Ovary (tissue), 9 donors: ENCODE results near the gene KCNMA1. TPM values are rescaled to one million over a fixed set of nuclear protein-coding genes. Genes with fewer than 3 reads are reported as not detected.

Experiments used
- DNase-seq, 5 donors: peaks; one replicate each; pipeline ENCODE4 v3.0.0-alpha.2; 2019 to 2020
- H3K27ac ChIP-seq, 2 donors: fragments of 200-600 bp; one replicate each; pipeline versions ENCODE4 v1.5.1 to v1.8.0; 2019 to 2022
- H3K27me3 ChIP-seq: fragments of 200-600 bp; one replicate; pipeline ENCODE4 v1.8.0; 2022
- H3K36me3 ChIP-seq: fragments of 200-600 bp; sonication (generic); one replicate; pipeline ENCODE4 v1.5.1; 2019
- H3K4me1 ChIP-seq: one replicate; pipeline ENCODE4 v1.8.1; 2013; ENCODE audit warnings: mild to moderate bottlenecking, moderate library complexity; ENCODE audit not compliant: insufficient read depth
- H3K4me3 ChIP-seq: fragments of 200-600 bp; sonication (generic); one replicate; pipeline ENCODE4 v1.5.1; 2017
- H3K9me3 ChIP-seq, 2 donors: fragments of 200-600 bp in 1 of 2; sonication (generic) in 1 of 2; one replicate each; pipeline versions ENCODE4 v1.5.1 to v1.8.1; 2013 to 2019; ENCODE audit warnings: mild to moderate bottlenecking in 1 of 2, moderate library complexity in 1 of 2
- EP300 ChIP-seq: sonication (generic); formaldehyde crosslinking; IDR thresholded peaks from one replicate; pipeline ENCODE4 v1.6.1; 2017; ENCODE audit warnings: antibody characterized with exemption
- POLR2A ChIP-seq: fragments of 450-650 bp; IDR thresholded peaks from one replicate; pipeline ENCODE4 v1.6.1; 2017; ENCODE audit warnings: antibody characterized with exemption, mild to moderate bottlenecking, moderate library complexity
- WGBS, 3 donors: extraction: QIAGEN DNeasy Blood & Tissue Kit in 1 of 3; methylation state at CpG; one replicate each; pipeline versions ENCODE4 v1.1.5 to v1.1.7; 2013 to 2017; 5-methylcytosine and 5-hydroxymethylcytosine counted together
- intact Hi-C, 4 donors: fragments of 100-400 bp; cut with DNase I; formaldehyde crosslinking; loops; one replicate each; pipeline versions ENCODE4 v1.11.0 to v1.15.1; 2022 to 2023
- polyA plus RNA-seq, 2 donors: library from polyadenylated mRNA; stranded (reverse); fragments of 200-250 nt in 1 of 2; fragments of 350-450 nt in 1 of 2; fragmentation: Illumina TruSeq in 1 of 2; extraction: RNeasy Lipid Tissue Mini Kit (QIAGEN cat#74804) in 1 of 2; gene quantifications; one replicate each; pipeline ENCODE4 v1.2.3, GENCODE V29; 2013 to 2014
- total RNA-seq, 7 donors: library from RNA; depleted of rRNA in 2 of 7; stranded (reverse); fragments of >200 nt in 2 of 7; fragmentation: NEBNext Ultra II Directional in 3 of 7; extraction: Animal tissue kit (Norgen Biotek cat#: 25700) in 3 of 7; gene quantifications; one replicate each; pipeline versions ENCODE4 v1.1.0 to v1.2.4, GENCODE V29; 2016 to 2023
- TF ChIP-seq, protein P1 (sequence below), 3 donors: fragments of 450-650 bp in 2 of 3; fragments of 200-600 bp in 1 of 3; IDR thresholded peaks; one replicate each; pipeline versions ENCODE4 v1.5.1 to v1.8.0; 2016 to 2022; ENCODE audit warnings: antibody characterized with exemption in 3 of 3, mild to moderate bottlenecking in 1 of 3
- donor health status: DM: no; HTN: no; CAD: no; lungs with moderate emphysema.
- donor health status: DM: no; HTN: no; CAD: no.
- donor health status: Bipolar disorder and iron deficiency.
- donor health status: DM: yes; HTN: yes; CAD: no.
- donor health status: DM: no; HTN: no; CAD: no.
- donor health status: DM: yes; HTN: yes; CAD: no.

KCNMA1 gene
- total and polyA plus RNA-seq, 9 donors = 7.0 to 83.8 (median 25.1) TPM

- Histone ChIP-seq H3K4me1 (peaks cover 8% of the 10 kb centered on the region), H3K27ac (no peak overlapping the region), H3K36me3 (no peaks in the 10 kb centered on the region), H3K9me3 (no peaks in the 10 kb centered on the region), H3K4me3 (no peak overlapping the region), H3K27me3 (no peaks in the 10 kb centered on the region)
- WGBS, 3 donors = 23 to 39% (median 32%) methylated on average over 5 of the region's 5 CpGs
- DNase-seq = no peak
- intact Hi-C loops = loop anchor here in 1 of 4 donors (5.0 kb wide), 1 partner anchor 1708 kb away; no protein-coding TSS in a partner anchor
- TF ChIP-seq EP300 (no peak), POLR2A (no peak)
- TF ChIP-seq, protein P1, sequence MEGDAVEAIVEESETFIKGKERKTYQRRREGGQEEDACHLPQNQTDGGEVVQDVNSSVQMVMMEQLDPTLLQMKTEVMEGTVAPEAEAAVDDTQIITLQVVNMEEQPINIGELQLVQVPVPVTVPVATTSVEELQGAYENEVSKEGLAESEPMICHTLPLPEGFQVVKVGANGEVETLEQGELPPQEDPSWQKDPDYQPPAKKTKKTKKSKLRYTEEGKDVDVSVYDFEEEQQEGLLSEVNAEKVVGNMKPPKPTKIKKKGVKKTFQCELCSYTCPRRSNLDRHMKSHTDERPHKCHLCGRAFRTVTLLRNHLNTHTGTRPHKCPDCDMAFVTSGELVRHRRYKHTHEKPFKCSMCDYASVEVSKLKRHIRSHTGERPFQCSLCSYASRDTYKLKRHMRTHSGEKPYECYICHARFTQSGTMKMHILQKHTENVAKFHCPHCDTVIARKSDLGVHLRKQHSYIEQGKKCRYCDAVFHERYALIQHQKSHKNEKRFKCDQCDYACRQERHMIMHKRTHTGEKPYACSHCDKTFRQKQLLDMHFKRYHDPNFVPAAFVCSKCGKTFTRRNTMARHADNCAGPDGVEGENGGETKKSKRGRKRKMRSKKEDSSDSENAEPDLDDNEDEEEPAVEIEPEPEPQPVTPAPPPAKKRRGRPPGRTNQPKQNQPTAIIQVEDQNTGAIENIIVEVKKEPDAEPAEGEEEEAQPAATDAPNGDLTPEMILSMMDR (IDR thresholded peaks at IDR 0.05) = no peak
Observed at GRCh38 chr10:77105761-77106221, 531.8 kb downstream of the KCNMA1 start.

- H3K27ac ChIP-seq = no peak overlapping the region
- DNase-seq = peak; percentile 31 to 63 (median 42)
- peaks cover 5% of the 10 kb centered on the region for H3K4me1 ChIP-seq
- H3K4me3 ChIP-seq = no peak overlapping the region
- intact Hi-C loops = no loop called here
- no peaks in the 10 kb centered on the region for H3K9me3 ChIP-seq
- no peaks in the 10 kb centered on the region for H3K27me3 ChIP-seq
- WGBS, 3 donors = 10 to 24% (median 18%) methylated on average over 4 of the region's 4 CpGs
- no peak for TF ChIP-seq POLR2A
- TF ChIP-seq, protein P1 (IDR thresholded peaks at IDR 0.05) = no peak
- TF ChIP-seq EP300 = no peak
- H3K36me3 ChIP-seq = no peaks in the 10 kb centered on the region
Observed at GRCh38 chr10:77104459-77104980, 533.1 kb downstream of the KCNMA1 start.

DNA sequence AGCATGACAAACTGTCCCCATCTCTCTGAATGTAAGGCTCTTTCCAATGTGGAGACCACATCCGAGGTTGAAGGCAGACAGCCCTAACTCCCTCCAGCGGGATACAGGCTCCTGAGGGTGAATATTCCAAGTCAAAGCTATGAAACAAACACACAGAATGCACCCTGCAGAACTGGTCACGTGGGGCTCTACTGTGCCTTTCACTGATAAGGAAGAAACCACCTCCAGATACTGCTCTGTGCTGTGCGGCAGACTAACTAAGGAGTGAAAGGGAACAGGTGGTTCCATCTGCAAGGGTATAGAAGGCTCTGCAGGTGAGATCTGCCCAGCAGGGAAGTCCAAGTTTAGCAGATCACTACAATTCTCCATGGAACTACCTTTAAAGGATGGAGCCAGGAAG, 534.4 kb downstream of the KCNMA1 start:
- DNase-seq = no peak
- Histone ChIP-seq H3K36me3 (no peaks in the 10 kb centered on the region), H3K27ac (no peak overlapping the region), H3K4me3 (no peak overlapping the region), H3K27me3 (no peaks in the 10 kb centered on the region), H3K4me1 (peaks cover 5% of the 10 kb centered on the region), H3K9me3 (no peaks in the 10 kb centered on the region)
- intact Hi-C loops = no loop called here
- TF ChIP-seq, protein P1 (IDR thresholded peaks at IDR 0.05) = no peak
- TF ChIP-seq POLR2A (no peak), EP300 (no peak)
- WGBS, 3 donors = 93 to 96% (median 95%) methylated on average over 4 of the region's 4 CpGs

GRCh38 chr10:77101341-77101740, 536.3 kb downstream of the KCNMA1 start:
- H3K27me3 ChIP-seq = no peaks in the 10 kb centered on the region
- peaks cover 4% of the 10 kb centered on the region for H3K4me1 ChIP-seq
- intact Hi-C loops = no loop called here
- no peak for DNase-seq
- no peaks in the 10 kb centered on the region for H3K9me3 ChIP-seq
- H3K4me3 ChIP-seq = no peak overlapping the region
- 92 to 98% (median 95%) methylated on average over 5 of the region's 5 CpGs for WGBS, 3 donors
- H3K36me3 ChIP-seq = no peaks in the 10 kb centered on the region
- no peak overlapping the region for H3K27ac ChIP-seq
- no peak for TF ChIP-seq POLR2A
- TF ChIP-seq EP300 = no peak
- TF ChIP-seq, protein P1 (IDR thresholded peaks at IDR 0.05) = no peak
